HFFc6 (cell line): Measurements from ENCODE around the gene MESP2. TPM values are rescaled to one million over a fixed set of nuclear protein-coding genes. Genes with fewer than 3 reads are reported as not detected.

Experiments
- DNase-seq: peaks from one replicate; pipeline ENCODE4 v3.0.0-alpha.2; 2018
- H3K27ac Mint-ChIP-seq: 2 replicates; pipeline ENCODE4 v1.8.0; 2020; ENCODE audit warnings: mild to moderate bottlenecking, mixed read lengths
- H3K27me3 Mint-ChIP-seq: 2 replicates; pipeline ENCODE4 v1.8.0; 2021; ENCODE audit warnings: mild to moderate bottlenecking, moderate library complexity, mixed read lengths; ENCODE audit not compliant: insufficient read depth
- H3K36me3 Mint-ChIP-seq: 2 replicates; pipeline ENCODE4 v1.8.0; 2021; ENCODE audit warnings: low read depth, mixed read lengths
- H3K4me1 Mint-ChIP-seq: 2 replicates; pipeline ENCODE4 v1.8.0; 2020; ENCODE audit warnings: low read depth, mixed read lengths
- H3K4me3 Mint-ChIP-seq: 2 replicates; pipeline ENCODE4 v1.8.0; 2020; ENCODE audit warnings: mild to moderate bottlenecking, moderate library complexity, mixed read lengths
- H3K9me3 Mint-ChIP-seq: 2 replicates; pipeline ENCODE4 v1.8.0; 2020; ENCODE audit warnings: mild to moderate bottlenecking, mixed read lengths
- CTCF ChIP-seq: fragments of 200-600 bp; sonication (generic); IDR thresholded peaks from 2 replicates; pipeline ENCODE4 v1.5.0; 2021; ENCODE audit warnings: antibody characterized with exemption, mild to moderate bottlenecking
- total RNA-seq, 6 experiments: library from RNA; stranded (reverse); fragmentation: NEBNext Ultra II Directional; extraction: Animal tissue kit (Norgen Biotek cat#: 25700); gene quantifications; 2 replicates in 1 of 6; 3 replicates in 5 of 6; pipeline ENCODE4 v1.2.3, GENCODE V29; 2021

The MESP2 gene
- total RNA-seq, 6 experiments from 2014 or later: 0.19 to 0.26 (median 0.21) TPM; not detected in 3

GRCh38 chr15:89751748-89752147 lies 24.4 kb upstream of the MESP2 start:
- Mint-ChIP-seq H3K4me3 (no peak overlapping the region), H3K4me1 (peaks cover 19% of the 10 kb centered on the region), H3K27me3 (peaks cover 10% of the 10 kb centered on the region), H3K9me3 (no peaks in the 10 kb centered on the region), H3K27ac (no peak overlapping the region), H3K36me3 (no peaks in the 10 kb centered on the region)
- no peak for TF ChIP-seq CTCF
- DNase-seq: no peak

- H3K27me3 Mint-ChIP-seq: peaks cover 10% of the 10 kb centered on the region
- H3K36me3 Mint-ChIP-seq: no peaks in the 10 kb centered on the region
- no peak overlapping the region for H3K4me3 Mint-ChIP-seq
- no peak overlapping the region for H3K27ac Mint-ChIP-seq
- no peak for TF ChIP-seq CTCF
- H3K4me1 Mint-ChIP-seq: peaks cover 19% of the 10 kb centered on the region
- no peak for DNase-seq
- no peaks in the 10 kb centered on the region for H3K9me3 Mint-ChIP-seq
These were observed 22.3 kb upstream of the MESP2 start for GRCh38 chr15:89753855-89754254.

- H3K36me3 Mint-ChIP-seq: no peaks in the 10 kb centered on the region
- no peak for TF ChIP-seq CTCF
- H3K27ac Mint-ChIP-seq: no peak overlapping the region
- H3K27me3 Mint-ChIP-seq: peaks cover 10% of the 10 kb centered on the region
- peak; percentile 36 for DNase-seq
- H3K4me1 Mint-ChIP-seq: peaks cover 20% of the 10 kb centered on the region
- H3K9me3 Mint-ChIP-seq: no peaks in the 10 kb centered on the region
- H3K4me3 Mint-ChIP-seq: no peak overlapping the region; the same call in 1 of the 2 replicates
These were observed 21.6 kb upstream of the MESP2 start for GRCh38 chr15:89754361-89755154.

GRCh38 chr15:89755701-89756100 lies 20.4 kb upstream of the MESP2 start:
- Mint-ChIP-seq H3K4me3 (no peak overlapping the region), H3K27ac (no peak overlapping the region), H3K36me3 (no peaks in the 10 kb centered on the region), H3K27me3 (peaks cover 6% of the 10 kb centered on the region), H3K4me1 (peaks cover 31% of the 10 kb centered on the region), H3K9me3 (no peaks in the 10 kb centered on the region)
- DNase-seq: no peak
- TF ChIP-seq CTCF: no peak

GRCh38 chr15:89756897-89757296 lies 19.2 kb upstream of the MESP2 start:
- TF ChIP-seq CTCF: no peak
- H3K27me3 Mint-ChIP-seq: peaks cover 6% of the 10 kb centered on the region
- no peak overlapping the region for H3K4me3 Mint-ChIP-seq
- no peaks in the 10 kb centered on the region for H3K36me3 Mint-ChIP-seq
- H3K4me1 Mint-ChIP-seq: peaks cover 37% of the 10 kb centered on the region
- no peaks in the 10 kb centered on the region for H3K9me3 Mint-ChIP-seq
- DNase-seq: no peak
- no peak overlapping the region for H3K27ac Mint-ChIP-seq
